WTC11 (cell line): ENCODE results near the gene KIN. TPM values are rescaled to one million over a fixed set of nuclear protein-coding genes. Genes with fewer than 3 reads are reported as not detected.
A peak's percentile ranks its signal among the peaks of the same experiment; 100 is the strongest.
"Not testable (repeated sequence)": the region's sequence is repeated elsewhere in the genome, so short reads cannot be mapped to it uniquely, and the experiment has no call there.

Source experiments
- ATAC-seq: fragments of 200-7000 bp; cut with Tn5 transposase; 2 replicates; pipeline ENCODE4 v1.10.0; 2021; ENCODE audit warnings: mild to moderate bottlenecking, moderate library complexity
- CTCF ChIA-PET: fragments of 300-600 bp; sonication (Branson Sonifier 250); formaldehyde crosslinking; loops from one replicate; lab custom pipeline; 2021; ENCODE audit warnings: antibody characterized with exemption; lab: Charles Lee
- POLR2A ChIA-PET: fragments of 350-600 bp; sonication (Branson Sonifier 250); formaldehyde crosslinking; loops from one replicate; lab custom pipeline; 2021; ENCODE audit warnings: antibody characterized with exemption; lab: Charles Lee
- DNase-seq: peaks from one replicate; pipeline ENCODE4 v3.0.0; 2021; ENCODE audit warnings: low spot score
- H3K27ac Mint-ChIP-seq: 2 replicates; pipeline ENCODE4 v1.8.0; 2021; ENCODE audit warnings: mixed read lengths
- H3K27me3 Mint-ChIP-seq: 2 replicates; pipeline ENCODE4 v1.8.0; 2021; ENCODE audit warnings: low read depth, mild to moderate bottlenecking, moderate library complexity, mixed read lengths
- H3K36me3 Mint-ChIP-seq: 2 replicates; pipeline ENCODE4 v1.8.0; 2021; ENCODE audit warnings: mixed read lengths
- H3K4me1 Mint-ChIP-seq: 2 replicates; pipeline ENCODE4 v1.8.0; 2022; ENCODE audit warnings: mixed read lengths
- H3K4me3 Mint-ChIP-seq: 2 replicates; pipeline ENCODE4 v1.8.0; 2021; ENCODE audit warnings: mild to moderate bottlenecking, moderate library complexity, mixed read lengths
- H3K9me3 Mint-ChIP-seq: 2 replicates; pipeline ENCODE4 v1.8.0; 2021; ENCODE audit warnings: mixed read lengths
- AR ChIP-seq: fragments of 250-450 bp; sonication (Bioruptor Pico); IDR thresholded peaks from 2 replicates; pipeline ENCODE4 v1.9.0; 2021; ENCODE audit warnings: mild to moderate bottlenecking
- ELF4 ChIP-seq: sonication (generic); formaldehyde crosslinking; IDR thresholded peaks from 2 replicates; pipeline ENCODE4 v1.8.1; 2022; ENCODE audit warnings: low read depth, mild to moderate bottlenecking, moderate library complexity, missing genetic modification reagents
- GRHL2 ChIP-seq: fragments of 250-450 bp; sonication (Bioruptor Pico); IDR thresholded peaks from 2 replicates; pipeline ENCODE4 v1.8.0; 2022; ENCODE audit warnings: mild to moderate bottlenecking, moderate library complexity; ENCODE audit not compliant: insufficient replicate concordance, severe bottlenecking
- IRF2 ChIP-seq: sonication (generic); formaldehyde crosslinking; IDR thresholded peaks from 2 replicates; pipeline ENCODE4 v1.8.0; 2022; ENCODE audit warnings: low read depth, missing genetic modification reagents, borderline replicate concordance
- PRDM15 ChIP-seq: sonication (generic); formaldehyde crosslinking; IDR thresholded peaks from 2 replicates; pipeline ENCODE4 v1.8.0; 2022; ENCODE audit warnings: missing genetic modification reagents
- STAT6 ChIP-seq: sonication (generic); formaldehyde crosslinking; conservative IDR thresholded peaks from 2 replicates; pipeline ENCODE4 v1.8.1; 2023; ENCODE audit warnings: mild to moderate bottlenecking, low read depth, missing genetic modification reagents, moderate library complexity
- TCF7 ChIP-seq: sonication (generic); formaldehyde crosslinking; IDR thresholded peaks from 2 replicates; pipeline ENCODE4 v1.8.0; 2022; ENCODE audit warnings: mild to moderate bottlenecking, low read depth, missing genetic modification reagents, moderate library complexity
- TEAD4 ChIP-seq: sonication (generic); formaldehyde crosslinking; IDR thresholded peaks from 2 replicates; pipeline ENCODE4 v1.8.0; 2022; ENCODE audit warnings: mild to moderate bottlenecking, missing genetic modification reagents
- ZNF121 ChIP-seq: sonication (generic); formaldehyde crosslinking; IDR thresholded peaks from 2 replicates; pipeline ENCODE4 v1.8.0; 2023; ENCODE audit warnings: missing genetic modification reagents
- ZNF138 ChIP-seq: sonication (generic); formaldehyde crosslinking; conservative IDR thresholded peaks from 2 replicates; pipeline ENCODE4 v1.8.1; 2022; ENCODE audit warnings: mild to moderate bottlenecking, moderate library complexity, missing genetic modification reagents
- ZNF219 ChIP-seq: sonication (generic); formaldehyde crosslinking; IDR thresholded peaks from 2 replicates; pipeline ENCODE4 v1.8.0; 2023; ENCODE audit warnings: missing genetic modification reagents, mild to moderate bottlenecking, borderline replicate concordance
- ZNF263 ChIP-seq: sonication (generic); formaldehyde crosslinking; IDR thresholded peaks from 2 replicates; pipeline ENCODE4 v1.8.1; 2022; ENCODE audit warnings: low read depth, mild to moderate bottlenecking, moderate library complexity, missing genetic modification reagents
- ZNF416 ChIP-seq: fragments of 250-450 bp; sonication (Bioruptor Pico); IDR thresholded peaks from 2 replicates; pipeline ENCODE4 v1.9.0; 2021; ENCODE audit warnings: mild to moderate bottlenecking, inconsistent platforms
- total RNA-seq: library from RNA; stranded (reverse); gene quantifications from 3 replicates; pipeline ENCODE4 v1.2.3, GENCODE V29; 2021
- TF ChIP-seq, protein P1 (sequence below): sonication (generic); formaldehyde crosslinking; IDR thresholded peaks from 2 replicates; pipeline ENCODE4 v1.8.1; 2023; ENCODE audit warnings: mild to moderate bottlenecking, moderate library complexity, missing genetic modification reagents

The KIN gene
- total RNA-seq, 1 experiment from 2014 or later = 13.1 TPM

GRCh38 chr10:7755103-7755502 is 32.7 kb downstream of the KIN start:
- ChIA-PET CTCF (no interaction called here), POLR2A (no interaction called here)
- TF ChIP-seq ZNF138 (CRISPR knock-in tag) (no peak), ZNF263 (CRISPR knock-in tag) (no peak), ZNF121 (CRISPR knock-in tag) (no peak)
- Mint-ChIP-seq H3K4me3 (no peak overlapping the region), H3K27me3 (no peaks in the 10 kb centered on the region), H3K4me1 (no peaks in the 10 kb centered on the region), H3K9me3 (0 out of 2 replicates have a peak, but pooled peaks cover 3% of the 10 kb centered on the region), H3K27ac (no peak overlapping the region), H3K36me3 (peaks cover 58% of the 10 kb centered on the region)
- no peak for ATAC-seq
- DNase-seq = no peak

DNA sequence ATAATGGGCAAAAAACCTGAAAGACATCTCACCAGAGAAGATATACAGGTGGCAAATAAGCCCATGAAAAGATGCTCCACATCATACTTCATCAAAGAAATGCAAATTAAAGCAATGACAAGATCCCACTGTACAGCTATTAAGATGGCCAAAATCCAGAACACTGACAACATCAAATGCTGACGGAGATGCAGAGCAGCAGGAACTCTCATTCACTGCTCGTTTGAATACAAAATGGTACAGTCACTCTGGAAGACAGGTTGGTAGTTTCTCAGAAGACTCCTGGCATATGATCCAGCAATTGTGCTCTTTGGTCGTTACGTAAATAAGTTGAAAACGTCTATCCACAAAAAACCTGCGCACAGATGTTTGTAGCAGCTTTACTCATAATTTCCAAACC is 35.5 kb downstream of the KIN start:
- H3K9me3 Mint-ChIP-seq = 0 out of 2 replicates have a peak, but pooled peaks cover 3% of the 10 kb centered on the region
- H3K36me3 Mint-ChIP-seq = peaks cover 43% of the 10 kb centered on the region
- CTCF ChIA-PET = no interaction called here
- TF ChIP-seq IRF2 (CRISPR knock-in tag) (no peak), ZNF416 (CRISPR knock-in tag) (no peak)
- no peak for ATAC-seq
- H3K27me3 Mint-ChIP-seq = no peaks in the 10 kb centered on the region
- no peaks in the 10 kb centered on the region for H3K4me1 Mint-ChIP-seq
- H3K27ac Mint-ChIP-seq = no peak overlapping the region
- no peak overlapping the region for H3K4me3 Mint-ChIP-seq
- POLR2A ChIA-PET = no interaction called here
- no peak for DNase-seq

GRCh38 chr10:7750222-7750621 is 37.6 kb downstream of the KIN start:
- H3K27ac Mint-ChIP-seq = no peak overlapping the region
- ATAC-seq (no peak), DNase-seq (no peak)
- no peak for TF ChIP-seq TCF7 (CRISPR knock-in tag)
- no peak for TF ChIP-seq ELF4 (CRISPR knock-in tag)
- H3K27me3 Mint-ChIP-seq = no peaks in the 10 kb centered on the region
- H3K4me1 Mint-ChIP-seq = no peaks in the 10 kb centered on the region
- ChIA-PET POLR2A (no interaction called here), CTCF (no interaction called here)
- H3K36me3 Mint-ChIP-seq = peaks cover 31% of the 10 kb centered on the region
- H3K4me3 Mint-ChIP-seq = no peak overlapping the region
- 0 out of 2 replicates have a peak, but pooled peaks cover 3% of the 10 kb centered on the region for H3K9me3 Mint-ChIP-seq

- H3K4me3 Mint-ChIP-seq, H3K27me3 Mint-ChIP-seq, H3K9me3 Mint-ChIP-seq, DNase-seq, H3K4me1 Mint-ChIP-seq, CTCF ChIA-PET, POLR2A ChIA-PET: not testable (repeated sequence)
- peaks cover 17% of the 10 kb centered on the region for H3K36me3 Mint-ChIP-seq
- H3K27ac Mint-ChIP-seq = 0 out of 2 replicates have a peak overlapping the region, but pooled peaks have one; percentile 52
- peak; percentile 65 for ATAC-seq
Measured at GRCh38 chr10:7748637-7749036, 39.2 kb downstream of the KIN start.

DNA sequence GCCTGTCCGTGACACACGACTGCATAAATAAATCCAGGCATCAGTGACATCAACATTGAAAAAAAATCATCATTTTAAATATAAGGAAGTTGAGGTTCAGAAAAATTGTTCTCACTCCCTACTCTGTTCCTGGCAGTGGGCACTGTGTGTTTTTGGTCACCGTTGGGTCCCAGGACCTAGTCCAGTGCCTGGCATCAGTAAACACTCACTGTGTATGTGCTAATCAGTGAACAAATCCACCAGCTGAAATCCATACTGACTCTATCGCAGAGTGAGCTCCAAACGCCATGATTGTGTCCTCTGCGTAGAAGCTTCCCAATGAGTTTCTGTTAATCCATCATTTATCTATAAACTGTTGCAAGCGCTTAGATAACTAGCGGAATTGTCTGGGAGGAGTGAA is 43.5 kb downstream of the KIN start:
- Mint-ChIP-seq H3K4me3 (no peak overlapping the region), H3K36me3 (no peaks in the 10 kb centered on the region), H3K4me1 (no peaks in the 10 kb centered on the region), H3K27me3 (no peaks in the 10 kb centered on the region), H3K9me3 (no peaks in the 10 kb centered on the region), H3K27ac (no peak overlapping the region)
- DNase-seq (no peak), ATAC-seq (no peak)
- ChIA-PET POLR2A (no interaction called here), CTCF (no interaction called here)
- no peak for TF ChIP-seq TEAD4 (CRISPR knock-in tag)
- TF ChIP-seq, protein P1, sequence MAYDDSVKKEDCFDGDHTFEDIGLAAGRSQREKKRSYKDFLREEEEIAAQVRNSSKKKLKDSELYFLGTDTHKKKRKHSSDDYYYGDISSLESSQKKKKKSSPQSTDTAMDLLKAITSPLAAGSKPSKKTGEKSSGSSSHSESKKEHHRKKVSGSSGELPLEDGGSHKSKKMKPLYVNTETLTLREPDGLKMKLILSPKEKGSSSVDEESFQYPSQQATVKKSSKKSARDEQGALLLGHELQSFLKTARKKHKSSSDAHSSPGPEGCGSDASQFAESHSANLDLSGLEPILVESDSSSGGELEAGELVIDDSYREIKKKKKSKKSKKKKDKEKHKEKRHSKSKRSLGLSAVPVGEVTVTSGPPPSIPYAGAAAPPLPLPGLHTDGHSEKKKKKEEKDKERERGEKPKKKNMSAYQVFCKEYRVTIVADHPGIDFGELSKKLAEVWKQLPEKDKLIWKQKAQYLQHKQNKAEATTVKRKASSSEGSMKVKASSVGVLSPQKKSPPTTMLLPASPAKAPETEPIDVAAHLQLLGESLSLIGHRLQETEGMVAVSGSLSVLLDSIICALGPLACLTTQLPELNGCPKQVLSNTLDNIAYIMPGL (CRISPR knock-in tag) = no peak
- no peak for TF ChIP-seq PRDM15 (CRISPR knock-in tag)
- TF ChIP-seq ZNF219 (CRISPR knock-in tag) = no peak
- no peak for TF ChIP-seq AR (CRISPR knock-in tag)
- TF ChIP-seq STAT6 (CRISPR knock-in tag) = no peak
- no peak for TF ChIP-seq GRHL2
